ENCODE results near the gene INHBE. TPM values are rescaled to one million over a fixed set of nuclear protein-coding genes. Genes with fewer than 3 reads are reported as not detected.

INHBE gene
- total RNA-seq, 1 experiment from 2014 or later, result 10.1 TPM

- WGBS (ENCODE audit: extremely low coverage, insufficient read length, low lambda C conversion rate), result no CpG with 5 or more reads among the region's 5 CpGs
- peak overlapping the region; percentile 95 to 99 (median 97); a peak in 5 of 7 replicates for H3K27ac Mint-ChIP-seq
- Histone ChIP-seq H3K23me2 (ENCODE audit: insufficient read length, low read depth, low read length, poor library complexity, severe bottlenecking) (peaks cover 5% of the 10 kb centered on the region), H3K14ac (ENCODE audit: insufficient read depth, low read length) (no peak overlapping the region), H3T11ph (ENCODE audit: low read length) (no peak overlapping the region), H2BK12ac (ENCODE audit: insufficient read length, low read depth, low read length) (no peak overlapping the region), H4K20me1 (ENCODE audit: control insufficient read depth, insufficient read depth, insufficient read length) (no peaks in the 10 kb centered on the region), H3K23ac (ENCODE audit: insufficient read length, low read depth, low read length) (no peak overlapping the region), H2AK5ac (ENCODE audit: insufficient read length, low read length) (no peak overlapping the region), H4K91ac (ENCODE audit: insufficient read length, low read depth, low read length) (no peak overlapping the region), H4K5ac (ENCODE audit: insufficient read length, low read depth, low read length) (no peak overlapping the region), H3K79me2 (ENCODE audit: insufficient read depth, low read length) (peaks cover 8% of the 10 kb centered on the region; the same call in 1 of the 2 replicates), H3K27me3 (ENCODE audit: insufficient read depth, low read length) (no peaks in the 10 kb centered on the region), H3K4ac (ENCODE audit: low read depth, low read length) (no peak overlapping the region), H2BK120ac (ENCODE audit: low read depth, low read length, poor library complexity, severe bottlenecking) (no peak overlapping the region), H4K8ac (replicated peaks; ENCODE audit: insufficient read length, low read depth, low read length) (no peak overlapping the region), H2BK15ac (ENCODE audit: low read depth, low read length) (no peak overlapping the region), H2BK5ac (ENCODE audit: insufficient read length, low read length) (no peak overlapping the region), H3K56ac (ENCODE audit: insufficient read length, low read depth, low read length) (no peak overlapping the region), H3K9ac (ENCODE audit: extremely low read depth, insufficient read length, low read length) (peak overlapping the region; percentile 85), H2AFZ (ENCODE audit: low read length) (no peak overlapping the region), H3K4me2 (ENCODE audit: insufficient read depth, insufficient read length, low read length) (peak overlapping the region; percentile 90), H3K4me1 (ENCODE audit: insufficient read depth, low read length) (peaks cover 2% of the 10 kb centered on the region; the same call in 1 of the 2 replicates), H3K9me3 (ENCODE audit: control insufficient read depth, low read depth, low read length) (no peaks in the 10 kb centered on the region), H3K79me1 (ENCODE audit: insufficient read depth, low read depth, low read length, poor library complexity, severe bottlenecking) (no peaks in the 10 kb centered on the region), H3K27ac (ENCODE audit: insufficient read length, low read depth, low read length) (no peak overlapping the region), H3K18ac (ENCODE audit: insufficient read length, low read depth, low read length) (no peak overlapping the region), H2BK20ac (ENCODE audit: low read depth, low read length, poor library complexity, severe bottlenecking) (no peak overlapping the region)
- H3K9me3 Mint-ChIP-seq, result peaks cover 3 to 6% of the 10 kb centered on the region in 2 experiments; a peak in 3 of 5 replicates
- no peaks in the 10 kb centered on the region for H3K27me3 Mint-ChIP-seq (ENCODE audit: low read depth)
- peak overlapping the region; percentile 96 to 97 for H3K4me3 Mint-ChIP-seq
- no peak for TF ChIP-seq CTCF (conservative IDR thresholded peaks at IDR 0.05)
- peaks cover 7 to 8% of the 10 kb centered on the region in 2 experiments for H3K4me1 Mint-ChIP-seq
- no peak for DNase-seq
- H3K36me3 Mint-ChIP-seq (ENCODE audit: insufficient read depth in 1 of 3, low read depth in 3 of 3), result peaks cover 48 to 56% (median 52%) of the 10 kb centered on the region in 3 experiments
These were observed 34.1 kb downstream of the INHBE start for GRCh38 chr12:57489157-57489641.

Data from H9 (cell line).